GM18868 (cell line): ENCODE results near the gene DEAF1.

Experiments
- ATAC-seq: cut with Tn5 transposase; IDR thresholded peaks from one replicate; pipeline ENCODE4 v1.9.1; 2021; ENCODE audit warnings: mild to moderate bottlenecking, moderate library complexity; ENCODE audit not compliant: unreplicated experiment

The DEAF1 gene

DNA sequence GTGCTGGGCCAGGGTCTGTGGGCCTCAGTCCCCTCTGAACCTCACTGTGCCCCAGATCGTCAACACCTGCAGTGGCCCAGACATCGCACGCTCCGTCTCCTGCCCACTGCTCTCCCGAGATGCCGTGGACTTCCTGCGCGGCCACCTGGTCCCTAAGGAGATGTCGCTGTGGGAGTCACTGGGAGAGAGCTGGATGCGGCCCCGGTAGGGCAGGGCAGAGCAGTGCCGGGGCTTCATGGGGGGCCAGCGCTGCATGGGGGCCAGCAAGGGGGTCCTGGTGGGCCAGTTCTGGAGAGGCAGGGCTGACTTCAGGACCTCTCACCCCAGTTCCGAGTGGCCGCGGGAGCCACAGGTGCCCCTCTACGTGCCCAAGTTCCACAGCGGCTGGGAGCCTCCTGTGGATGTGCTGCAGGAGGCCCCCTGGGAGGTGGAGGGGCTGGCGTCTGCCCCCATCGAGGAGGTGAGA is 27.4 kb upstream of the DEAF1 start:
- ATAC-seq: no peak

DNA sequence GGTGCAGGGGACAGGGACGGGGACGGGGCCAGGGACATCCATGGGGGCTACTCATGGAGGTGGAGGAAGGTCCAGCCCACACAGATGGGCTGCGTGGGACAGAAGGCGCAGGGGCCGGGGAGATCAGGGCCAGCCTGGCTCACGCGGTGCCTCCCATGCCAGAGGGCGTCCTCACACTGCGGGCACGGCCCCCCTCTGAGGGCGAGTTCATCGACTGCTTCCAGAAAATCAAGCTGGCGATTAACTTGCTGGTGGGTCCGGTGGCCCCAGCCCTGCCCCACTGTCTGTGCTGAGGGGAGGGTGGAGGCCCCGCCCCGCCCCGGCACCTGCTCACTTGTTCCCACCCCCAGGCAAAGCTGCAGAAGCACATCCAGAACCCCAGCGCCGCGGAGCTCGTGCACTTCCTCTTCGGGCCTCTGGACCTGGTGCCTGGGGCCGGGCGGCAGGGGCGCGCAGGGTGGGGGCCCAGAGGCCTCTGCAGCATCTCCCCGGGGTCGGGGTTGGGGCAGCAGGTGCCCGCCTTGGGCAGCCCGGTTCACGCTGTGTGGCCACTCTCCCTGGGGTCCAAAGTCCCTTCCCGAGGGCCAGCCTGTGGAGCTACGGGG is 26.8 kb upstream of the DEAF1 start:
- ATAC-seq: no peak

DNA sequence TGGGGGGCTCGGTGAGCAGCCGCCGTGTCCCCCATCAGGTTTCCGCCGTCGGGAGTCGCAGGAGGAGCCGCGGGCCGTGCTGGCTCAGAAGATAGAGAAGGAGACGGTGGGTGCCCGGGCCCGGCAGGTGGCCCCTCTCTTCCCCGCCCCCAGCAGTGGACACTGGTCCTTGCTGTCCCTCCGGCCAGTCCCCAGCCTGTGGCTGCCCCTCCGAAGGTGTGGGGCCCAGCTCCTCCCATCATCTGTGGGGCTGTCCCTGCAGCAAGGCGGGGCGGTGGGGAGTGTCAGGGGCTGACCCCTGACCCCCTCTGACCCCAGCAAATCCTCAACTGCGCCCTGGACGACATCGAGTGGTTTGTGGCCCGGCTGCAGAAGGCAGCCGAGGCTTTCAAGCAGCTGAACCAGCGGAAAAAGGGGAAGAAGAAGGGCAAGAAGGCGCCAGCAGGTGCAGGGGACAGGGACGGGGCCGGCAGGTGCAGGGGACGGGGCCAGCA is 26.3 kb upstream of the DEAF1 start:
- ATAC-seq: no peak

DNA sequence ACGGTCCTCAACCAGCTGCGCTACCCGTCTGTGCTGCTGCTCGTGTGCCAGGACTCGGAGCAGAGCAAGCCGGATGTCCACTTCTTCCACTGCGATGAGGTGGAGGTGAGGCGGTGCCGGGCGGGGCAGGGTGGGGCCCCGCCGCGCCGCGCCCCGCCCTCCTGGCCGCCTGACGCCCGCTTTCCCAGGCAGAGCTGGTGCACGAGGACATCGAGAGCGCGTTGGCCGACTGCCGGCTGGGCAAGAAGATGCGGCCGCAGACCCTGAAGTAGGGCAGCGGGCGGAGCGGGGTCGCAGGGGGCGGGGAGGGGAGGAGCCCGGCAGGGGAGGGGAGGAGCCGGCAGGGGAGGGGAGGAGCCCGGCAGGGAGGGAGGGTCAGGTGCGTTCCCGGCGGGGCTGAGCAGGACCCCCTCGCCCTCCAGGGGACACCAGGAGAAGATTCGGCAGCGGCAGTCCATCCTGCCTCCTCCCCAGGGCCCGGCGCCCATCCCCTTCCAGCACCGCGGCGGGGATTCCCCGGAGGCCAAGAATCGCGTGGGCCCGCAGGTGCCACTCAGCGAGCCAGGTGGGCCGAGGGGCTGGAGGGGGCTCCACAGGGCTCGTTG is 25.7 kb upstream of the DEAF1 start:
- ATAC-seq: no peak

DNA sequence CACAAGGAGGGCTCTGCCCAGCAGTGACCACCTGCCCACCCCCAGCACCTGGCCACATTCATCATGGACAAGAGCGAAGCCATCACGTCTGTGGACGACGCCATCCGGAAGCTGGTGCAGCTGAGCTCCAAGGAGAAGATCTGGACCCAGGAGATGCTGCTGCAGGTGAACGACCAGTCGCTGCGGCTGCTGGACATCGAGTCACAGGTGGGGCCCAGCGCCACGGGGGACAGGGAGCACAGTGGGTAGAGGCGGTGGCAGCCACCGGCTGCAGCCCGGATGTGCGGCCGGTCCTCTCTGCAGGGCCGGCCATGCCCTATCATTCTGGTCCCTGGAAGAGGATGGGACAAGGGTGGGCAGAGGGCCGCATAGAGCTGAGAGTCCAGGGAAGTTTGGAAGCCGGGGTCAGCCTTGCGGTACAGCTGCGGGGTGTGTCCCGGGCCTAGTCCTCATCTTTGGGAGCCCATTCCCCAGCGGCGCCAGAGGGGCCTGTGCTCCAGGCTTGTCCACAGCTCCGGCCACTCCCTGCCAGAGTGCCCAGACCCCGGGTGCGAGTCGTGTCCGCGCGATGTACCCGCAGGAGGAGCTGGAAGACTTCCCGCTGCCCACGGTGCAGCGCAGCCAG is 25.1 kb upstream of the DEAF1 start:
- no peak for ATAC-seq

DNA sequence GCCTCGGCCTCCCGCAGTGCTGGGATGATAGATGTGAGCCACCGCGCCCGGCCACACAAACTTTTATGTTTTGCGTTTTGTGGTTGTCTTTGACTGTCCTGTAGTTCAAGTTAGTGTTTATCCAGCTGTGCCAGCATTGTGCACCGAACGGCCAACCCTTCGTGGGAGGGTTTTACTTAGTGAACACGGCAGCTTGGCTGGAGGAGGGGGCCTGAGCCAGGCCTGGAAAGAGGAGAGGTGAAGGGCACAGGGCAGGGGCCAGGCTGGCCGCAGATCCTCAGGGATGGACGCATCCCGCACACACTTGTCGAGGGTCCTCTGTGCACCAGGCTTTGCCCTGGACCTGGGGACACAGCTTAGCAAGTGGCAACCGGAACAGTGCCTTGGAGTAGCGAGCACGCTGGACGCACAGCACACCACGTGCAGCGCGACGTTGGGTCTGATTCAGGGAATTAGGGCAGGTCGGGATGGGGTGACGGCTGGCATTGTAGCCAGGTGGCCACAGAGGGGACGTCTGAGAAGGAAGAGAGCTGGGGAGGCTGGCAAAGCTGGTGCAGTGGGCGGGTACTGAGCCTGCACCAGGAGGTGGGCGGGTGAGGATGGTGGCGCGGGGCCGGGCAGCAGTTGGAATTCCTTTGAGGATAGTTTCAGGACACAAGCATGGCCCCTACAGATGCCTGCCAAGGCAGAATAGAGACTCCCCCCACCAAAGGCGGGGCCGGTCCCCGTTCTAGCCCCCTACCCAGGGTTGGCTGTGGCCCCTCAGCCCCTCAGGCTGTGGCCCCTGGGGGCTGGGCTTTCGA is 24.4 kb upstream of the DEAF1 start:
- ATAC-seq: no peak

DNA sequence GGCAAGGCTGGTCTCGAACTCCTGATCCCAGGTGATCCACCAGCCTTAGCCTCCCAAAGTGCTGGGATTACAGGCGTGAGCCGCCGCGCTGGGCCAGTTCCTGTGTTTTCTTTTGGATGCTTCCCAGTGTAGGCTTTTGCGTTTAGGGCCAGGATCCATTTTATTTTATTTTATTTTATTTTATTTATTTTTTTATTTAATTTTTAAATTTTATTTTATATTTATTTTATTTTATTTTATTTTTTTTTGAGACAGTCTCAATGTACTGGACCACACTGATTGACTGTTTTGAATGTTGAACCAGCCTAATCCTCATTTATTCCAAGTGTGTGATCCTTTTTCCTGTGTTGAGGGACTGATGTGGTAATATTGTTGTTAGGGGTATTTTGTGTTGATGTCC is 19.4 kb upstream of the DEAF1 start:
- no peak for ATAC-seq

DNA sequence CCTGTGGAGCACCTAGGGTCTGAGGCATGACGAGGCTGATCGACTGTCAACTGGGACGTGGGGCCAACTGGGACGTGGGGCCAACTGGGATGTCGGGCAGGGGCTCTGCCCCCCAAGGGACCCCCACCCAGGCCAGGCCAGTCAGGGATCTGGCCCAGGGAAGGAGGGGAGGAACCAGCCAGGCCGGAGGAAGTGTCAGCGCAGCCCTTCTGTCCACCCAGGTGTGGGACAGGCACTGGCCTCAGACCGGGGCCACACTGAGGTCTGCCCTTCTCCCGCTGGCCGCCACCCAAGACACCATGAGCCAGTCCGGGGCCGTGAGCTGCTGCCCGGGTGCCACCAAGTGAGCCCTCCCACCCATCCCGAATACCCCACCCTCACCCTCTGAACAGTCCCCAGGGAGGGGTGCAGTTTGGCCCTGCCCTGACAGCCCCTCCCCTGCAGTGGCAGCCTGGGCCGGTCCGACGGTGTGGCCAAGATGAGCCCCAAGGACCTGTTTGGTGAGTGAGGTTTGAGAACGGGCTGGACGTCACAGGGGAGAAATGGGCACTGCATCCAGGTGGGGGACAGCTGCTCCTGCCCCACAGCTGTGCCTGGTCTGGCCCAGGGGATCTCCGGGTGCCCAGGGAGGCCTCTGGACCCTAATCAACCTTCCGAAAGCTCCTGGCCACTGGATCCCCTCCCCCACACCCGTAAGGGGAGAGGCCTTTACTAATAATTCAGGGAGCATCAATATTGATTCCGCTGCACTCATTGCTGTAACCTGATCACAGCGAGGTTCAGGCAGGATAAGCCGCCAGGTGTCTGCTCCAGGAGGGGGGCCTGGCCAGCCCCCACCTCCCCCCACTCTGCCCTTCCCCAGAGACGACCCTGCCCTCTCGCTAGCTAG is 14.3 kb upstream of the DEAF1 start:
- ATAC-seq: no peak

DNA sequence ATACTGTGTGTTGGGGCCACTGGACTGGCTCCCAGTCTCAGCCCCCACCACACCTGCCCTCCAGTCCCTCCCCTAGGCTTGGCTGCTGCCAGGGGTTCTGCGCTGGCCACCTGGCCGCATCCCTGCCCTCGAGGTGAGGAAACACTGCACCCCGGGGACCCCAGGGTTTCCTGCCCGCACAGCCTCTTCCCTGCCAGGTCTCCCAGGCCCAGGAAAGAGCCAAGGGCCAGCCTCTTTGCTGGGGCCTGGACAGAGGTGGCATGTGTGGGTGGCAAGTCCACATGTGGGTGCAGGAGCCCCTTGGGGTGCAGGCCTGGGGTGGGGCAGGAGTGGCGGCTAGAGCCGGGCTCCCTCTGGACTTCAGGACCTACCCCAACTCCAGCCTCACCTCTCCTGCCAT is 13.5 kb upstream of the DEAF1 start:
- no peak for ATAC-seq

DNA sequence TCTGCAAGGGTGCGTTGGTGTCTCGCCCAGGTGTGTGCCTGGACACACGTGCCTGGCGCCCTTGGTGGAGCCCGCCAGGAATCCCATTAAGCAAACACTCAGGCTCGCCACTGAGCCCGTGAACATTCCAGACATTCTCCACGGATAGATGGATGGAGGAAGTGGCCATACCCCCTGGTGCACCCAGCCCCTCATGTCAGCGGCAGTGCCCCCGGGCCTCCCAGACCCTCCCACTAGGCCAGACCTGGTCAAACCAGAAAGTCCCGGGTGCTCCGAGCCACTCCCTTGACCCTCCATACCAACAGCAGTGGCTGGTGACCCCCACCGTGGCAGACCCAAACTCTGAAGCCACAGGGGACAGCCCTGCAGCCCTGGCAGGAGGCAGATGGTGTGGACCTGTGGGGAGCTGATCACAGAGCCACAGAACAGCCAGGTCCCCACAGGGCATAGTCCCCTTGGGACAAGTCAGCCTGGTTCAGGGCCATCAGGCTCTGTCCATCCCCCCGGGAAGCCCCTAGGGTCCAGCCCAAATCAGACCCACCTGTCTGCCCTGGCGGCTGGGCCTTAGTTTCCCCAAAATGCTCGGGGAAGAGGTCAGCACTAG is 12.9 kb upstream of the DEAF1 start:
- ATAC-seq: no peak

DNA sequence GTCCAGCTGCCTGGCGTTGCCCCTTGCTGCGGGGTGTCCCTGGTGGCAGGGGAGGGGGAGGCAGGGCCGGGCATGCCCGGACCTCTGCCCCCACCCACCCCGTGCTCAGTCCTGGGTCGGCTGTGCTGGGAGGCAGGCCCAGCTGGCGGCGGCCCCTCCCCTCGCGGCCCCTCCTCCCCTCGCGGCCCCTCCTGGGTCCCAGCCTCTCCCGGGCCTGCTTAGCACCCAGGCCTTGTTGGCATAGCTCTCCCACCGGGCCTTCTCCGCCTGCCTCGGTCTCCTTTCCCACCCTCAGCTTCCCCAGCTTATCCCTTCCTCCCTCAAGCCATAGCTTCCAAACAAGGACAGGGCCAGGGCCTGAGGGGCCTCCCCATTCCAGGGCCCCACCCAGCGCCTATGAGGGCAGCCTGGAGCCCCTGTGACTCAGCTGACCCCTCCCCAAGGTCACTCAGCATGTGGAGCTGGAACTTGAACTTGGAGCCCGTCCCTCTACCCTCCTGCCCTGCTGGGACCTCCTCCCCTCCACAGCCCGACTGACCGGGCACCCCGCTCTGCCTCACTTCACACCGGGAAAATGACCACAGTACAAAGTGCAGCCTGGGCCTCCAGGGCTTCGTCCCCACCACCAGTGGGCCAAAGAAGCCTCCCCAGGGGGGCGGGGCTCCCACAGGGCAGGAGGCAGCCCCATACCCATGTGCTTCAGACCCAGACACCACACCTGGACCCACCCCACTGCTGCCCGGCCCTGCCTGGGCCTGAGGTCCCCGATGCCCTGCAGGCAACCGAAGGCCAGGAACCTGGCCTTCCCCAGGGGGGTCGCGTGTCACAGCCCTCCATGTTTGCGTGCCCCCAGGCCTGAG is 12.2 kb upstream of the DEAF1 start:
- ATAC-seq: no peak

DNA sequence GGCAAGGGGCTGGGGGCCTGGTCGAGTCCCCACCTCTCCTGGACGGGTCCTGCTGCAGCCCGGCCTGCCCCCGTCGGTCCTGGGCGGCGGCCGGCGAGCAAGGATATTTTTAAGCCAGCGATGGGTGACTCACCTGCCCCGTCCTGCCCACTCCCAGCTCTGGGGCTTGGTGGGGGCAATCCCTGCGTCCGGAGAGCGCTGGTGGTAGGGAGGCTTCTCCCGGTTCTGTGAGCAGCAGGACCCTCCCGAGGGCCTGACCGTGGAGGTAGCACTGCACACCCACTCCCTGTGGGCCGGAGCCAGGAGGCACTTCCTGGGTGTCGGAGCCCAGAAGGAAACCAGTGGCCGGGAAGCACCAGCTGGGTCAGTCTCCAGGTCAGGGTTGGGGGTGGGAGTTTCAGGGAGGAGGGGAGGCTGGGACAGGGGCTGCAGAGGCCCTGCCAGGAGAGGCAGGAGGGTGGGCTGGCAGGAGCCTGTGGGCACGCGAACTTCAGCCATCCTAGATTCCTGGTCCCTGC is 11.5 kb upstream of the DEAF1 start:
- ATAC-seq: no peak

DNA sequence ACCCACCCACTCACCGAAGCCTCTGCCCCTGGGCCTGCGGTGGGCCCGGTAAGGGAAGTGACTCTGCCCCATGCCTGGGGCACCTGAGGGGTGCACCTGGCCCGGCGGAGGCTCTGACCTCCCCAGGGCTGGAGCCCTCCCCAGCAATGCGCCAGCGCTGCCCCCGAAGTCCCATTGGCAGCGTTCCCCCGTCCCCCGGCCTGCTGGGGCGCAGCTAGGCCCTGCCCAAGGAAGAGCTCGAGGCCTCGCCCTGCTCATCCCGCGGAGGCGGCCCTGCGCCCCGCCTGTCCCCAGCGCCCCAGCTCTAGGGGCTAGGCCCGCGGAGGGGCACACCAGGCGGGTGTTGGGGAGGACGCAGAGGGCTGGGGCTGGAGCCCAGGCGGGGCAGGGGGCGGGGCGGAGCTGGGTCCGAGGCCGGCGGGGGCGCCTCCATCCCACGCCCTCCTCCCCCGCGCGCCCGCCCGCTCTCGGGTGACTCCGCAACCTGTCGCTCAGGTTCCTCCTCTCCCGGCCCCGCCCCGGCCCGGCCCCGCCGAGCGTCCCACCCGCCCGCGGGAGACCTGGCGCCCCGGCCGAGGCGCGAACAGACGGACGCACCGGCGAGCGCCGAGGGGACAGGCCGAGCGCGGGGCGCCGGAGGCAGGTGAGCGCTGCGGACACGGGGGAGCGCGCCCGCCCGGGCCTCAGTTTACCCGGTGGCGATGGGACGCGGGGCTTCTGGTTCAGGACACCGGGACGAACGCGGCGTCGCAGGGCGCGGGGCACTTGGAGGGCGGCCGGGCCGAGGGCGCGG is 10.8 kb upstream of the DEAF1 start, which contains the start of gene EPS8L2:
Gene EPS8L2, plus strand, starts transcription at position 586 of the 793 bp plus-strand sequence. CDS start 3,177 bp downstream, outside the sequence.
- ATAC-seq: no peak

DNA sequence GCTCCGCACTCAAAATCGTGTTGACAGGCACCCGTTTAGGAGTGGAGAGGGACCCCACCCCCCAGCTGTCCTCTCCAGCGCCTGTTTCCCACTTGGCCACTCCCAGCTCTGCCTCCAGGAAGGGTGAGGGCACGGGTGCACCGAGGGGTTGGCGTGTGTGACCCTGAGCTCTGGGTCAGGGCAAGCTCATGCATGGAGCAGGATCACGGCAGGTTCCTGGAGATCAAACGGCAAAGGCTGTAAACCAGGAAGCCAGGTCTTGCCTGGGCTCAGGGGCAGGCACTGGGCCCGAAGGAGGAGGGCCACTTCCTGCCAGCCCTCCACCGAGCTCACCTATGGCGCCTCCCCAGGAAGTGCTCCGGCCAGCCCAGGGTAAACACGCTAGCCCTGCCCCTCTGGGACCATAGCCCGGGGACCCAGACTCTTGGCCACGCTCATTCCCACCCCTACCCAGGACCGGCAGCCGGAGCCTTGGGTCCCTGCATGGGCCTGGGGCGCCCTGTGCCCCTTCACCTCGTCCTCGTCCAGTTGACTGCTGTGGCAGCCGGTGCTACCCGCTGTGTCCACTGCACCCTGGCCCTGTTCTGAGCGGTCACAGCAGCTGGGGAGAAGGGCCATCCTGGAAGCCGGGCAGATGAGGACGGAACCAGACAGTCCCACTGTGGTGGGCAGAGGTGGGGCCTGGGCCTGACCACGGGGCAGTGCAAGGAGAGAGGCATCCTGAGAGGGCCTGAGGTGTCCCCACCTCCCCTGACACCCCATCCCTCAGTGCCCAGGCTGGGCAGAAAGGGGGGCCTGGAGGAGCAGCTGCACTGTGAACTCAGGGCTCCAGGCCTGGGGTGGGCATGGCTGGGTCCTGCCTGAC is 10.0 kb upstream of the DEAF1 start:
- ATAC-seq: no peak

DNA sequence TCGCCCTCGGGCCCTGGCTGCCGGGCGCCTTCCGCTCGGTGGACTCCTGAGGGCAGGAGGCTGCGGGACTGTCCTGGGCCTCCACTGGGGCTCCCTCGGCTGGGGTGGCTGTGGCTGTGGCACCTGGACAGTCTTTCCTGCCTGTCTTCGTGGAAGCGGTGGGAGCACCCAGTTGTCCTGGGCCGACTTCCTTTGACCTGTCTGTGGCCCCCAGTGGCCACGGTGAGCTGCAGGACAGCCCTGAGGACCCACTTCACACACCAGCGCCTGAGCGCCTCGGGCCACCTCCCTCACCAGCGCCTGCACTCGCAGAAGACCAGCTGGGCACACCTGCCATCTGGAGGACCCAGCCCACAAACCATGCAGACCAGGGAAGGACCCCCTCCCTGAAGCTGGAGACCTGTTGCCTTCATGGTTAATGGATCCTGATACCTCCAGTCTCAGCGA is 9.2 kb upstream of the DEAF1 start:
- ATAC-seq: no peak

DNA sequence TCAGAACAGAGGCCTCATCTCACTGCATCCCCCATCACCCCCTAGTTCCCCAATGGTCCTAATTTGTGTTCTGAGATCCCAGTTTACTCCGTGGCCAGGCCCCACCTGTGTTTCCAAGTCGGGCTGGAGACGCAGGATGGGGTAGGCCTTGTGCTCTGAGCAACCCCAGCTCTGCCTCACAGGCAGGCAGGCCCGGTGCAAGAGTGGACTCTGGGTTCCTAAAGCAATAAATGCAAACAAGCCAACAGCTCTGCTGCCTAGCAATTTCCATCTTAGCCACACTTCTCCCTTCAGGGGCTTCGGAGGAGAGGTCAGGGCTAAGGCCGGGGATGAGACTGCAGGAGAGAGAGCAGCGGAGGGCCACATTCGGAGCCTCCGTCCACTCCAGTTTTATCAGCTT is 8.5 kb upstream of the DEAF1 start:
- ATAC-seq: no peak
